ENCODE results near the gene CMTM8.
"Not testable (repeated sequence)": the region's sequence is repeated elsewhere in the genome, so short reads cannot be mapped to it uniquely, and the experiment has no call there.

CMTM8 gene

DNA sequence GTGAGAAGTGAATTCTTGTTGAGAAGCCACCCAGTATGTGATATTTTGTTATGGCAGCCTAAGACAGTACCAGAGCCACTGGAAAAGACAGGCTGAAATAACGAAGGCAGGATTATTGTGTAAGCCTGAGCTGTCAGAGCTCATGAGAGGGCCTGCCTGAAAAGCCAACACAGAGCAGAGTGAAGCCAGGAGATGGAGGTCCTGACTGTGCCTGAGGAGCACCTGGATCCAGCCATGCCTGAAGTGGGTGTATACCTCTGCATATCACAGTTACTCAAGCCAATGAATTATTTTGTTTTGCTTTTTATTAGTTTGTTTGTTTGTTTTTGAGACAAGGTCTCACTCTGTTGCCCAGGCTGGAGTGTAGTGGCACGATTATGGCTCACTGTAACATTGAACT is 149.0 kb downstream of the CMTM8 start:
- no peak for DNase-seq

DNA sequence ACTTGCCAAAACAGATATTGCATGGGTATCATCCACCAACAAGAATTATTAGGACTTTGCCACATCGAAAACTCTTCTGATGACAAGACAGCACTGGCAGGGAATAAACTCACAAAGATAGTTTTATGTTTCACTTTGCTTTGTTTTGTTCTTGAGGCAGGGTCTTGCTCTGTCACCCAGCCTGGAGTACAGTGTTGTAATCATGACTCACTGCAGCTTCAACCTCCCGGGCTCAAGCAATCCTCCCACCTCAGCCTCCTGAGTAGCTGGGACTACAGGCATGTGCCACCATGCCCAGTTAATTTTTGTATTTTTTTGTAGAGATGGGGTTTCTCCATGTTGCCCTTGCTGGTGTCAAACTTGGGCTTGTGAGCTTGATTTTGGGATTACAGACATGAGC is 151.1 kb downstream of the CMTM8 start:
- not testable (repeated sequence) for DNase-seq

DNA sequence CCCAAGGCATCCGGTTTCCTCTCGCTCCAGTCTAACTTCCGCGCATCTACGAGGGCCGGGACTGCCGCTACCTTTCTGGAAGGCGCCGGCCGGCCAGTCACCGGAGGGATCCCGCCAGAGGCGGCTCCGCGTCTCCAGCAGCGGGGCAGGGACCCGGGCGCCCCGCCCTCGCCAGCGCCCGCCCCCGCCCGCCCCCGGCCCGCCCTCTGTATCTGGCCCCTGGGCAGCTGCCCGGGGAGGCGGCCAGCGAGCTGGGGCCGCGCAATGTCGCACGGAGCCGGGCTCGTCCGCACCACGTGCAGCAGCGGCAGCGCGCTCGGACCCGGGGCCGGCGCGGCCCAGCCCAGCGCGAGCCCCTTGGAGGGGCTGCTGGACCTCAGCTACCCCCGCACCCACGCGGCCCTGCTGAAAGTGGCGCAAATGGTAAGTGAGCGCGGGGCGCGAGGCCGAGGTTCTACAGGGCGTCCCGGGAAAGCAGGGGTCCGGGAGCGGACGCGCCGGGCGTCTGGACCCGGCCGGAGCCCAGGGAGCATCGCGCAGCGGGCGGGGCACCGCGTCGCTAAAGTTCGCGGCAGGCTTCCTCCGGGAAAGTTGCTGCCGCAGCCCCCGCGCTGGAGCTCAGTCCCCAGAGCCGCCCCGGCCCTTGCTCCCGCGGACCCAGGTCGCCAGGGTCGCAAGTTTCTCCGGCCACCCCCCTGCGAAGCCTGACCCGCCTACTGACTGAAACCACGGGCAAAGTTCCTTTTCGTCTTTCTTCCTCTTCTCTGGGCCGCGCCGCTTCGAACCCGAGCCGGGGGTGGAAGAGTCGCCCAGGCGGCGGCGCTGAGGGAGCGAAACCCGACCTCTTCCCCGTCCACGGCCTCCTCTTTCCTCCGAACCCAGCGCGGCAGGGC is 153.4 kb downstream of the CMTM8 start, which contains the start of gene CMTM7:
Gene CMTM7 (plus strand): TSS at position 211 of the 893 bp plus-strand sequence. CDS start 54 bp downstream, at position 265.
- DNase-seq = peak; percentile 42

DNA sequence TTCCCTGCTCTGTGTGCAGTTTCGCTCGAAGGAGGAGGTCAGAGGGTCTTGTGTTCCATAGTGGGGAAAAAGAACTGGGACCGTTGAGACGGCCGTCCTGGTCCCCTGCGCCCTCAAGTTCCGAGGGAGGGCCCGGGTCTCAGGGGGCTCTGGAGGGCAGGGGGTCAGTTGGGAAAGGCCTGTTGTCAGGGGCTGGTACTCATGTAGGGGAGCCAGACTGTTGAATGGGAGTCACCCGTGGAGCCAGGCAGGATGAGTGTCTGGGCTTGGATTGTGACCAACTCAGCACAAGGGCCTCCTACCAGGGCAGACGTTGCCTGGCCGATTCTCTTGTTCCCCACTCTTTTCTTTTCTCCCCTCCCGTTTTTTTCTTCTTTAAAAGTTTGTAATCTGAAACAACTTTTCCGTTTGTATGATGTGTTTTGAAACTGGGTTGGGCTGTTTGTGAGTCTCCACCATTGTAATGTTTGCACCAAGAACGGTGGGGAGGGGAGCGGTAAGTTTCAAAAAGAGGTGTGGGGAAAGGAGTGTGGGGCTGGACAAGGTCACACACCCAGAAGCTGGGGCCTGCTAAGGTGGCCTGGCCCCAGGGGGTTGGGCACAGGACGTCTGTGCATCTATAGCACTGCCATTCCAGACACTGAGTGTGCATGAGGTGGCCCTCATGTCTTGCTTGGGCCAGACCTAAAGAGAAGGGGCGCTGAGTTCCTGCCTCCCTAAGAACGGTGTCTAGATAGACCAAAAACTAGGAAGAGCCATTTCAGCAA is 154.2 kb downstream of the CMTM8 start:
- DNase-seq = peak; percentile 30

DNA sequence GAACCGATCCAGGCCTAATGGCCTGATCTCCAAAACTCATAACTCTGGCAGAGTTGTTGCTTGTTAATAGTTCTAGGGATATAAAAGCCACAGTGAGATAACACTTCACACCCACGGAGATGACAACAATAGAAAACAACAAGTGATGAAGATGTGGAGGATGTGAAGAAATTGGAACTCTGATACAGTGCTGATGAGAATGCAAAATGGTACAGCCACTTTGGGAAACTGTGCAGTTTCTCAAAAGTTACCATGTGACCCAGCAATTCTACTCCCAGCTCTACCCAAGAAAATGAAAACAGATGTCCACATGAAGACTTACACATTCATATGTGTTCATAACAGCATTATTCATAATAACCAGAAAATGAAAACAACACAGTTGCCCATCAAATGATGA is 157.0 kb downstream of the CMTM8 start:
- DNase-seq = peak; percentile 41

DNA sequence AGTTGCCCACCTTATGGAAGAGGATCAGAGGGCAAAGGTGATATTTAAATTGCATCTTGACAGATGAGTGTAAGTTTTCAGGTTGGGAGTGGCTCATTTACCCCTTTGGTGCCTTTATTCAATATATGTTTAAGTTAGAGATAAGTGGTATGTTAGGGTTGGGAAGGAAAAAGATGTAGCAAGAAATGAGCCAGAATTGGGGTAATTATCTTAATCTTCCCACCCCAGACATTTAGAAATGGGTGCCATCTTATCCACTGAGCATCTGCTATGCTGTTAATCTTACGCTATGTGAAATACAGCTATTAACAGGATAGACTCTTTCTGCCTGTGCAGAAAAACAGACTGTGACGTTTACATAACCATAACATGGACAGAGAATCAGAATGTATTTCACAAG is 159.5 kb downstream of the CMTM8 start:
- peak; percentile 68 for DNase-seq

DNA sequence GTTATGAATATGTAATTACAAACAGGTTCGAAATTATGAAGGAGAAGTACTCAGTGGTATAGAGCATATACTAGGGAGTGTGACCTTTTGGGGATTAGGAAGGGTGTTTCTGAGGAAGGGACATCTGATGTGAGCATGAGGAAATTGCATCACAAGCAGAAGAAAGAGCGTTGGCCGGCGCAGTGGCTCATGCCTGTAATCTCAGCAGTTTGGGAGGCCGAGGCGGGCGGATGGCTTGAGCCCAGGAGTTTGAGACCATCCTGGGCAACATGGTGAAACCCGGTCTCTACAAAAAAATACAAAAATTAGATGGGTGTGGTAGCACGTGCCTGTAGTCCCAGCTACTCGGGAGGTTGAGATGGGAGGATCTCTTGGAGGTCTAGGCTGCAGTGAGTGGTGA is 160.1 kb downstream of the CMTM8 start:
- no peak for DNase-seq

DNA sequence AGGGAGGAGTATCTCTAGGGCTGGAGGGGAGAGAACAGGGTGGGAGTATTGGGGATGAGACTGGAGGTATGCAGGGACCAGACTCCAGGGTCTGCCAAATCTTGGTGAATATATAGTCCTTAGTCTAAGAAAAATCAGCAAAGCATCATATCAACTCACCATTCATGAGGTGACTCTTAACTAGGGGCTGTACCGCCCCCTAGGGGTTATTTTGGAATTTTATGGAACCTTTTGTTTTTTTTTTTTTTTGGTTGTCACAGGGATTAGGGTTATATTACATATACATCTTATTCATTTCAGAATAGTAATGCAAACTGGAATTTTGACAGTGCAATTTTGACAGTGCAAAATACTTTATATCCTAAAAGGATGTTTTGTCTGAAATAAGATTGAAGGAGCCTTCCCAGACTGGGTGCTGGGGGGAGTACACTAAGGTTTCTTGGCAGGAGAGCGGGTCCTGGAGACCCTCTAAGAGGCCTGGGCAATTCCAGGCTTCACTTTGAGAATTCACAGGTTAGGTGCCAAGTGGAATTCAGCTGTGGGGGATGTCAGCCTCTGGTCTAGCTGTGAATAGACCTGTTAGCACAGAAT is 160.6 kb downstream of the CMTM8 start:
- DNase-seq = peak; percentile 88

DNA sequence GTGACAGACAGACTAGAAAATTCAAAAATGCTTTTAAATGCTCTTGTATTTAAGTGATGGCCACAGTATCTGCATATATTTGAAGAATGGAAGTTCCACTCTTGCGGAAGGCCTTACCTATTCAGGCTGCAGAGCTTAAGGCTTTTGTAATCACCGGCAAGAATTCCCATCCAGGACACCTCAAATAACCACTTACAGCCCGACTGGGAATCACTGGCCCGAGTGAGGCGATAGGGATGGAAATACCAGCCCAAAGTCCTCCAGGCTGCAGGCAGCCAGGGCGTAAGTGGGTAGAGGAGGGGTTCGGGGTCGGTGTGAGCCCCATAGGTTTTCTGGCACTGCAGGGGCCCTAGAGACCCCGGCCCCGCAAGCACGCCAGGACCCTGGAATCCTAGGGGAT is 162.6 kb downstream of the CMTM8 start:
- peak; percentile 28 for DNase-seq

DNA sequence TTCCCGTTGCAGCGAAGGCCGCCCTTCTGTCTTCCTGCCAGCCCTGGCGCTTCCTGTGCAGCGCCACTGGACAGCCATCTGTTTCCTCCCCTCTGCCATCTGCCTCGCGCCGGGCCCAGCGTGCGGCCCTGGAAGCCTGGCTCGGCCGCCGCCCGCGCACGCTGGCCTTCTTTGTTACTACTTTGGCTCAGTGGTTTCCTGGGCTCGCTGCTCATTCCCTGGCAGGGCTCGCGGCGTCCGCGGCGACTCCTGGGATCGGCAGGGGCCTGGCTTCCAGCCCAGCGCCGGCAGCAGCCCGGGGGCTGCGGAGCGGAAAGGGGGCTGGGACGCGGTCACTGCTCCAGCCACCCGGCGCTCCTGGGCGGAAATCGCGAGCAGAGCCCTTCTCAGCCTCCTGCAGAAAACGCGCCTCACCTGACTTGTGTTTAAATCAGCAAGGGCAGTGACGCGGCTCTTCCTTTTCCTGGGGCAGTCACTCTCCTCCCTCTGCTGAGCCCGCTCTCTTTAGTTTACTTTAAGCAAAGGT is 163.1 kb downstream of the CMTM8 start:
- peak; percentile 63 for DNase-seq

DNA sequence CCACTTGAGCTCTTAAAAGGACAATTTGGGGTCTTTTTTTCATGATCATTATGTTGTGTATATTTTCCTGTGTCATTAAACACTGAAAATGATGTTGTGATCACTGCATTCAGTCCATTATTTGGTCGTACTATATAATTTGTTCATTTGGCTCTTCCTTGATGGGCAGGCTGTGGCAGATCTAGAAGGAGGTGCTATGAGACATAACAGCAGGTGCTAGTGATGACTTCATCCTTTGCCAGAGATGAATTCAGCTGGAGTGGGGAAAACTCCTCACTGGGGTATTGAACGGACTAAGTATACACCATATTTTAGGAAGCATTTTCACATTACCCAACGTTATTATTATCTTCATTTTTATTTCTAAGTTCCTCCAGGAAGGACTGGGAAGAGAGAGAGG is 165.2 kb downstream of the CMTM8 start:
- DNase-seq = no peak

DNA sequence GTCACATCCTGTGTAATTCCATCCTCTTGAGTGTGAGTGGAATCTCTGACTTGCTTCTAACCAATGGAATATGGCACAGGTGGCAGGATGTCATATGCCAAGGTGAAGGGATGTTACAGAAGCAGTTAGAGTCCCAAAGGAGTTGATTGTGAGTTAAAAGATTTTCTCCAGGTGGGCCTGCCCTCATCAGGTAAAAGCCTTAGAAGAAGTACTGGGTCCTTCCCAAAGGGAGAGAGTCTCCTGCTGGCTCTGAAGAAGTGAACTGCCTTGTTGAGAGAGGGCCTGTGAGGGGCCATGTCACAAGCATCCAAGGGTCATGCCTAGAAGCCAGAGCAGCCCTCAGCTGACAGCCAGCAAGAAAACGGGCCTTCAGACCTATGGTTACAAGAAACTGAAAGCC is 166.2 kb downstream of the CMTM8 start:
- no peak for DNase-seq

DNA sequence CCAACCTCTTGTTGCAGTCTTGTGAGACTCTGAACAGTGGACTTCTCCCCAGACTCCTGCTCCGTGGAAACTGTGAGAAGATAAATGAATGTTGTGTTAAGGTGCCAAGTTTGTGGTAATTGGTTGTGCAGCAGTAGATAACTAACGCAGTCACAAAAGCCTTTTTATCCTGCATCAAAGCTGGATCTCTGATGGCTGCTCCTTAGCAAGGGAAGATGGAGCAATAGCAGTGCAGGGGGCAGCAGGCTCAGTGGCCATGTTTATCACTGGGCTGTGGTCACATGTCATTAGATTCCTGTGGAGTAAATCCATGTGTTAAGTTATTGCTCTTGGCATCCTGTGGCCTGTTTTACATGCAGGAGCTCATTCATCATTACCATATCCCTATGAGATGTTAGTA is 166.7 kb downstream of the CMTM8 start:
- peak; percentile 64 for DNase-seq

DNA sequence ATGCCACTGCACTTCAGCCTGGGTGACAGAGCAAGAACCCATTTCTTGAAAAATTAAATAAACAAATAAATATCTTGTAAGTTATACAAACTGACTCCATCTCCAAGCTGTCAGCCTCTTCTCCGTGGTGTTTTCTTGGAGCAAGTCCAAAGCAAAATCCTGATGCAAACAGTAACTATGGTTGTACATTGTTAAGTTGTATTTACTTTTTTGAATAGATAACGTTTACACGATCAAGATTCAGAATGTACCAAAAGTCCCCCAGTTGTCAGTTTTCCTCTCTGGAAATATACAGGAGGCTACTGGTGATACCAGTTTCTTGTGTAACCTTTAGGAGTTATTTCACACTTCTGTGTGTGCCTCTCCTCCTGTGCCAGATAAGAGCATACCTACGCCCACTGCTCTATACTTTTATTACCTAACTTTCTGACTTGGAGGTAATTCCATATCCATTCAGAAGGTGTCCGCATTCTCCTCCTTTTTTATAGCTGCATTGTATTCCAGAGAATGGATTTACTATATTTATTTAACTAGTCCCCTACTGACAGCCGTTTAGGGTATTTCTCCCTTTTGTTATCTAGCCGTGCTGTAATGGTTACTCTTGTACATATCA is 167.3 kb downstream of the CMTM8 start:
- no peak for DNase-seq

DNA sequence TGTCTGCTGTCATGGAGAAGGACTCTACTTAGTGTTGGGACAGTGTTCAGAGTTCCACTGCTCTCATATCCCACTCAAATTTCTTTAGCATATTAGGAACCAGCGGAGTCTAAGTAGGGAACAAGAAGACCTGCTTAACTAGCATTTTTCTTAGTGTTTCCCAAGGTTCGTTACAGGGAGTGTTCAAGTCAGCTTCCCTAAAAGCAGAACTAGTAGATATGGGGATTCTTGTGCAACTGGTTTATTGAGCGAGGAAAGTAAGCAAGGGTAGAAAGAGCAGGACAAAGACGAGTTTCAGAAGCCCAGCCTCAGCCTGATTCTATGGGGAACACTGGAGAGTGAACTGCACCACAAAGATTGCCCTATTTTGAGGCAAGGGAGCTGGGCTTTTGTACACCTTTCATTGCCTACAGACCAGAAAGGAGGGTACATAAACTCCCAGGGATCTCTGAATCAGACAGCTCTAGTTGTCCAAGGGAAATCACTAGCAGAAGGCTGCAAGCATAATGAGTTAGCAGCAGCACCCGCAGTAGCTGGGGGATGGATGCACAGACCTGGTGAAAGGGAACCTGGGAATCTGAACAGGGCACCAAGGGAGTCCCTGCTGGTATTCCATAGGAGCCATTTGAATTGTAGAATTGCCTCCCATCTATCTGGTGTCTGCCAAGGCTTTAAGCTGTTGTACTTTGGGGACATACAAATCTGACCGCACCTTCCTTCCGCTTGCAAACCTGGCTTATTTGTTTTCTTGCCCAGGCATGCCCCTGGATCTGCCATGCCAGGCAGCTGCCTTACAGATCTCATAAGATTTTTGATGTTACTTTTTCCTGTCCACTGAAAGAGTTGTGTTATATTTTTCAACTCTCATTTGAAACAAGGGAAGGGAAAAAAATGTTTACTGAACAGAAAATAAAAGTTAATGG is 168.3 kb downstream of the CMTM8 start:
- DNase-seq = no peak

DNA sequence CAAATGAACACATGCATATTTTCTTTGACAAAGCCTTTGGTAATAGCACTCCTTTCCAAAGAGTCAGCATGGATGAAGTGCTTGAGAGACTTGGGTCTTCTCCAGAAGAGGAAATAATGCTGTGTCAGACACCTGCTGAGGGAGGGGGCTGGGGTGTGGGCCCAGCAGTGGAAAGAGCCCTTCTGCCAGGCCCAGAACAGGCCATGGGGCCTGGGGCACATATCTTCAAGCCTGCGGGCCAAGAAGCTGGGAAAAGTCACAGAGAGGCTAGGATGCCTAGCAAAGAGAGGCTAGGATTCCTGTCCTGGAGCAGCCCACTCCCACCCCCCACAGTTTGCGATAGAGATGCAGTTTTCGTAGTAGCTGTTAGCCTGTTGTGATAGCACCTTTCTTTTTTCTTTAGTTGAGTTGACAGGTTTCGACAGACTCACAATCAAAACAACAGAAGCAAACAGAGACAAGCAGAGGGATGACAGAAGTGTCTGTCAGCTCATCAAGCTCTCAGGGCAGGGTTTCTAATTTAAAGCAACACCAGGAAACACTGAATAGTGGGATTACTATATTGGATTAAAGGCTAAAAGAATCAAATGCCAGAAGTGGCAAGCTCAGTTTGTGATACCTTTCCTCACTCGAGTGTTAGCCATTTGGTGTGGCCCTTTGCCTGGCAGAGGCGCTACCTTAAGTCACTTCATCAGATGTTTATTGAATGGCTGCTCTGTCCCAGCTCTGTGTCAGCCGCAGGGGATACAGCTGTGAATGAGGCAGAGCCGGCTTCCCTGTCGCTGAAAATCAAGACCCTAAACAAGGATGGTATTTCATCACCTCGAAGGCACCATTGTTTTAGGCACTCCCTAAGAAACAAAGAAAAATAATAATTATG is 172.1 kb downstream of the CMTM8 start:
- DNase-seq = no peak

DNA sequence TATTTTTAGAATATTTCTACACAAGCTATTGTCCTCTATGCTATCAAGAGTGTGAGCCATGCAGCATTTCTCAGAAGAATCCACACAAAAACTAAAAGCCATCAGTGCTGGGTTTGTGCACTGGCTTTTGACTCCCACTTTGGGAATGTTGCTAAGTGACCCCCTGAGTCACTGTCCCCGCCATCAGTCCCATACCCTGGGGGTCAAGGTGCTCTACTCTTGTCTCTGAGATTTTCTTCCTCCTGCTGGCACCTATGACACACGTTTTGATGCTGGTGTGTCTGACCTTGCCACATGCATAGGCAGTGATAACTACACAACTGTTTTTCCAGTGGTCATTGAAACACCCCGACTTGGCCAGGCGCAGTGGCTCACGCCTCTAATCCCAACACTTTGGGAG is 173.0 kb downstream of the CMTM8 start:
- no peak for DNase-seq

DNA sequence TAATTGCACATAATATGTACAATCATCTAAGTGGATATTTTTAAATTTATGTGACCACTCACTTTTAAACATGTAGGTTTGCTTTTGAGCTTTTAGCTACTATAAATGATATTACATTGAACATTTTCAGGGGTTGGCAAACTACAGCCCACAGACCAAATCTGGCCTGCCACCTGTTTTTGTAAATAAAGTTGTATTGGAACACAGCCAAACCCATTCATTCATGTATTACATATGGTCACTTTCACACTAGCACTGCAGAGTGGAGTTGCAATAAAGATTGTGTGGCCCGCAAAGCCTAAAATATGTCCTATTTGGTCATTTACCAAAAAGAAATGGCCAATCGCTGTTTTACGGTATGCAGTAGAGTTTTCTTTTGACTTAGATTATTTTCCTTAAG is 174.4 kb downstream of the CMTM8 start:
- no peak for DNase-seq

DNA sequence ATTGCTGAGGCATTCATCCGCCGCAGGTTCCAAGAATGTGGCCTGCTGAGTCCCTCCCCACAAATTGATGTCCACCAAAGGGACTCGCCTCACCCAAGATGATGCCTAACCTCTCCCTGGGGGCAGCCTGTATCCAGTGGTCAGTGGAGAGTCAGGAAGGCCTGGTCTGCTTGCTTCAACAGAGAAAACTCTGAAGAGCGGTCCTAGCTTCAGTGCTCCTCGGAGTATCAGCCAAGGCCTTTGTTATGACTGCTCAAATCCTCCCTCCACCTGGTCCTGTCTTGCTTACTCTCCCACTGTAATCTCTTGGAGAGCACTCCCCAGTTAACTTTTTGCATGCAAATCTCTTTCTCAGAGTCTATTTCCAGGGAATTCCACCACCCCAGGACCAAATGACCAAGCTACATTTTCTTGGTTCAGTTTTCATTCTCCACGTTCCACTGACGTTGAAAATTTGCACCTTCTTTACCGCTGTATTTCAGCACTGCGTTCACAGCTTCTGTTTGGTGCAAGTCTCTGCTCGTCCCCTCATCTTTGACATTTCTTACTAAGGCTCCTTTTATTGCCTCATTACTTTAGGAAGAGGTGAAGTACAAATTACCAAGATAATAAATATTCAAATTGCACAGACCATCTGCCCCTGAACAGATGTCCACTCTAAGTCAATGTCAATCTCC is 175.5 kb downstream of the CMTM8 start:
- no peak for DNase-seq

All from hematopoietic multipotent progenitor cell treated with erythropoietin and hydrocortisone succinate and interleukin-3 and kit ligand, for 8 days (in vitro differentiated cells).